ENCODE data around the gene DBR1.

Gene DBR1

DNA sequence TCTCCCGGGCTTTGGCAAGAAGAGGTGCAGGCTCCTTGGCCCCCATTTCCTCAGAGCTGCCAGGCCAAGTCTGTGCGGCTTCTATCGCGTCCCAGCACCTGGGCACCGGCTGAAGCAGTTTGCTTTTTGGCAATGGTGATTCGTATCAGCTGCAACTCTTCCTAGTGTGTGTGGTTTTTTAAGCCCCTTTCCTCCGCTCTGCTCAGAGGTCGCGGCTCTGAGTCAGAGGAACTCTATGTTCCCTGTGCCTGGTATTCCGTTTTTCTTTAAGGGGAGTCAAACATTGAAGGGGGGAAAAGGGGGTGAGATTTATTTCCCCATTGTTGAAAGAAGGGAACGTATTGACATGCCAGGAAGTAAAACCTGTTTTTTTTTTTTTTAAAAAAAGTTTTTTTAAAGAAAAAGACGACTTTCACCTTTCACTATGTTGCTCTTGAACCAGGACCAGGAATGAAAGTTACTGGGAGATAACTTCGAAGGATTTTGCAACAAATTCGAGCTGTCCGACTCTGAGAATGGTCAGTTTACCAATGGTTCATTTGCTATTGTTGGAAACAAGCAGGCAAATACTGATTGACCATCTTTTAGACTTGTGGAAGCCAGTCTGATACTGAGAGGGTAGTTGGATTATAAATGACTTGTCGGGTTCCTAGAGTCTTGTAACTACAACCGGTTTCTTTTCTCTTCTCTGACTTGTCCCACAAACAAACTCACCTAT is 13.5 kb upstream of the DBR1 start:
- TF ChIP-seq SIN3A (IDR thresholded peaks at IDR 0.05; ENCODE audit: borderline replicate concordance, insufficient read depth, low read length), result no peak
- TF ChIP-seq FOXP2 (optimal IDR thresholded peaks at IDR 0.05; ENCODE audit: borderline replicate concordance, extremely low read depth, extremely low read length, insufficient read depth), result no peak
- TF ChIP-seq, protein P1, sequence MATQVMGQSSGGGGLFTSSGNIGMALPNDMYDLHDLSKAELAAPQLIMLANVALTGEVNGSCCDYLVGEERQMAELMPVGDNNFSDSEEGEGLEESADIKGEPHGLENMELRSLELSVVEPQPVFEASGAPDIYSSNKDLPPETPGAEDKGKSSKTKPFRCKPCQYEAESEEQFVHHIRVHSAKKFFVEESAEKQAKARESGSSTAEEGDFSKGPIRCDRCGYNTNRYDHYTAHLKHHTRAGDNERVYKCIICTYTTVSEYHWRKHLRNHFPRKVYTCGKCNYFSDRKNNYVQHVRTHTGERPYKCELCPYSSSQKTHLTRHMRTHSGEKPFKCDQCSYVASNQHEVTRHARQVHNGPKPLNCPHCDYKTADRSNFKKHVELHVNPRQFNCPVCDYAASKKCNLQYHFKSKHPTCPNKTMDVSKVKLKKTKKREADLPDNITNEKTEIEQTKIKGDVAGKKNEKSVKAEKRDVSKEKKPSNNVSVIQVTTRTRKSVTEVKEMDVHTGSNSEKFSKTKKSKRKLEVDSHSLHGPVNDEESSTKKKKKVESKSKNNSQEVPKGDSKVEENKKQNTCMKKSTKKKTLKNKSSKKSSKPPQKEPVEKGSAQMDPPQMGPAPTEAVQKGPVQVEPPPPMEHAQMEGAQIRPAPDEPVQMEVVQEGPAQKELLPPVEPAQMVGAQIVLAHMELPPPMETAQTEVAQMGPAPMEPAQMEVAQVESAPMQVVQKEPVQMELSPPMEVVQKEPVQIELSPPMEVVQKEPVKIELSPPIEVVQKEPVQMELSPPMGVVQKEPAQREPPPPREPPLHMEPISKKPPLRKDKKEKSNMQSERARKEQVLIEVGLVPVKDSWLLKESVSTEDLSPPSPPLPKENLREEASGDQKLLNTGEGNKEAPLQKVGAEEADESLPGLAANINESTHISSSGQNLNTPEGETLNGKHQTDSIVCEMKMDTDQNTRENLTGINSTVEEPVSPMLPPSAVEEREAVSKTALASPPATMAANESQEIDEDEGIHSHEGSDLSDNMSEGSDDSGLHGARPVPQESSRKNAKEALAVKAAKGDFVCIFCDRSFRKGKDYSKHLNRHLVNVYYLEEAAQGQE (IDR thresholded peaks at IDR 0.05; ENCODE audit: insufficient read depth in 1 of 2, low read depth in 2 of 2, low read length in 2 of 2), result no peak
- TF ChIP-seq POLR2AphosphoS5 (IDR thresholded peaks at IDR 0.05; ENCODE audit: low read depth, low read length), result no peak
- TF ChIP-seq TAF1 (IDR thresholded peaks at IDR 0.05; ENCODE audit: borderline replicate concordance, insufficient read depth, low read length), result no peak

DNA sequence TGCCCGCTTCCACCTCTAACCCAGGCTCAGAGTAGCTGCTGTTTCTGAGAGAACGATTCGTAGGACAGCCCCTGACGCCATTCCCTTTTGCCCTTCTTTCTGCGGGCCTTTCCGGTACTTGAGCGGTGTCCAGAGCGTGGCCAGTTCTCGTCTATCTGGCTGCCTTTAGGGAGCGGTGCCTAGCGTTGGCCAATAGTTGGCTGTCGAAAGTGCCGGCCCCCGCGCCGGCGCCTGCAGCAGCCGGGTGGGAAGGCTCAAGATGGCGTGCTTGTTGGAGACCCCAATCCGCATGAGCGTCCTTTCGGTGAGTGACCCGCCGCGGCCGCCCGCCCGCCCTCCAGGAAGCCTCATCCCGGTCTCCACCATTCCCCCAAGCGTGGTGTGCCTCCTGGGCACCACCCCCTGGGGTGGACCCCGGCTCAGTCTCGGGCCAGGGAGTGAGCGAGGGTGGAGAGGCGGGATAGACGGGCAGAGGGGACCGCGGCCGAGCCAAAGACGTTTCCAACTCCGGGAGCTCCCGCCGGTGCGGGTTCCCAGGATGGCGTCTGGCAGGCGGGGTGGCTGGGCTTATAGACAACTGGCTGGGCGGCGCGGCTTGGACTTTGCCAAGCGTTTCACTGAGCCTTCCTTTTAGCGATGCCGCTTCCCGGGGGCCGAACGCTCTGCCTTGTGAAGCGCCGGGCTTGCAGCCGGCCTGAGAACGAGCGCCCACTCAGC is 12.7 kb upstream of the DBR1 start, which contains the start of gene ARMC8:
Gene ARMC8, plus strand, starts transcription at position 6 of the 717 bp plus-strand sequence. Its CDS starts 254 bp downstream, at position 260.
- TF ChIP-seq POLR2AphosphoS5 (IDR thresholded peaks at IDR 0.05; ENCODE audit: low read depth, low read length) (peak; percentile 80), TAF1 (IDR thresholded peaks at IDR 0.05; ENCODE audit: borderline replicate concordance, insufficient read depth, low read length) (peak; percentile 71; the same call in 1 of the 2 replicates), SIN3A (IDR thresholded peaks at IDR 0.05; ENCODE audit: borderline replicate concordance, insufficient read depth, low read length) (peak; percentile 25; the same call in 1 of the 2 replicates), FOXP2 (optimal IDR thresholded peaks at IDR 0.05; ENCODE audit: borderline replicate concordance, extremely low read depth, extremely low read length, insufficient read depth) (peak; percentile 30)
- TF ChIP-seq, protein P1 (IDR thresholded peaks at IDR 0.05; ENCODE audit: insufficient read depth in 1 of 2, low read depth in 2 of 2, low read length in 2 of 2), result no peak

DNA sequence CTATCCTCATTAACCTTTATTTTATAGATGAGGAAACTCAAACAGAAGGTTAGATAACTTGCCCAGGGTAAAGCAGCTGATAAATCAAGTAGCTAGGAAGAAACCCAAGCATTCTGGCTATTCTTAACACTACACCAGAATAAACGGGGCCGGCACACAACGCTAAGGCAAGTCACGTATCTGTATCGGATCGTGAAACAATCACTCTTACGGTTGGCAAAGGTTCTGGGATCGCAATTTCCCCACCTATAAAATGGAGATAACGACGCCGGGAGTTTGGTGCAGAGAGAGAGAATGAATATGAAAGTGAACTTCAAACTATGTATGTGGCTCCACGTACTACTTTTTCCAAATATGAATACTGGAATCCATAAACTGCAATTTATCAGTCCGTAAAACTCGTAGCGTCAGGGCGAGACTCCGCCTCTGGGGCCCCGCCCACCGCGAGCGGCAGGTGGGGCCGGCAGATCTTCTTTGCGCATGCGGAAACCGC is 12.1 kb upstream of the DBR1 start:
- TF ChIP-seq, protein P1 (IDR thresholded peaks at IDR 0.05; ENCODE audit: insufficient read depth in 1 of 2, low read depth in 2 of 2, low read length in 2 of 2), result no peak
- TF ChIP-seq TAF1 (IDR thresholded peaks at IDR 0.05; ENCODE audit: borderline replicate concordance, insufficient read depth, low read length), result no peak
- TF ChIP-seq SIN3A (IDR thresholded peaks at IDR 0.05; ENCODE audit: borderline replicate concordance, insufficient read depth, low read length), result no peak
- no peak for TF ChIP-seq POLR2AphosphoS5 (IDR thresholded peaks at IDR 0.05; ENCODE audit: low read depth, low read length)
- no peak for TF ChIP-seq FOXP2 (optimal IDR thresholded peaks at IDR 0.05; ENCODE audit: borderline replicate concordance, extremely low read depth, extremely low read length, insufficient read depth)

DNA sequence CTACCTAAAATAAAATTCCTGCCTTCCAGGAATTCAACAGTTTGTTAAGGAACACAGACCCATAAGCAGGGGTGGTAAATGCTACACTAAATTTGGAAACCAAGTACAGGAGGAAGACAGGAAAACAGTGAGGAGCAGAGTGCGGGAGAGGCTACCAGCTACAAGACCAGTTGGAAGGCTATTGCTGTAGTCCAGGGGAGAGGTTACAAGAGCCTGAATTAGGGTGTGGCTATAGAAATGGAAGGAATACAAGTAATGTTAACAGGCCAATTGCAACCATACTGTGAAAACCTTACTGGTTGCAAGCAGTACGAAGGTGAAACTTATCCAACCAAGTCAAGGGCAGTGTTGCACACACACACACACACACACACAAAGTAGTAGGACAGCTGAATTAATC is 11.5 kb upstream of the DBR1 start:
- TF ChIP-seq SIN3A (IDR thresholded peaks at IDR 0.05; ENCODE audit: borderline replicate concordance, insufficient read depth, low read length), result no peak

GRCh38 chr3:138184994-138185393 is 10.3 kb upstream of the DBR1 start:
- TF ChIP-seq FOXP2 (optimal IDR thresholded peaks at IDR 0.05; ENCODE audit: borderline replicate concordance, extremely low read depth, extremely low read length, insufficient read depth), result no peak
- no peak for TF ChIP-seq TAF1 (IDR thresholded peaks at IDR 0.05; ENCODE audit: borderline replicate concordance, insufficient read depth, low read length)
- no peak for TF ChIP-seq POLR2AphosphoS5 (IDR thresholded peaks at IDR 0.05; ENCODE audit: low read depth, low read length)
- TF ChIP-seq SIN3A (IDR thresholded peaks at IDR 0.05; ENCODE audit: borderline replicate concordance, insufficient read depth, low read length), result no peak
- TF ChIP-seq, protein P1 (IDR thresholded peaks at IDR 0.05; ENCODE audit: insufficient read depth in 1 of 2, low read depth in 2 of 2, low read length in 2 of 2), result no peak

All from PFSK-1 (cell line).